ENCODE measurements around the gene SMIM22.

The SMIM22 gene

GRCh38 chr16:4795828-4796572 is 831 bp downstream of the SMIM22 start:
- DNase-seq (ENCODE audit: low spot score) (no peak), FAIRE-seq (no peak)

- FAIRE-seq, result no peak
- DNase-seq (ENCODE audit: low spot score), result no peak
Observed at GRCh38 chr16:4796982-4797804, 2.0 kb downstream of the SMIM22 start.

GRCh38 chr16:4797805-4798252 is 2.7 kb downstream of the SMIM22 start:
- FAIRE-seq (no peak), DNase-seq (ENCODE audit: low spot score) (no peak)

- FAIRE-seq, result no peak
- no peak for DNase-seq (ENCODE audit: low spot score)
Observed at GRCh38 chr16:4798456-4798855, 3.3 kb downstream of the SMIM22 start.

- FAIRE-seq (no peak), DNase-seq (ENCODE audit: low spot score) (no peak)
Observed at GRCh38 chr16:4799171-4799855, 4.1 kb downstream of the SMIM22 start.

- DNase-seq (ENCODE audit: low spot score), result no peak
- FAIRE-seq, result no peak
Observed at GRCh38 chr16:4800290-4801041, 5.3 kb downstream of the SMIM22 start.

GRCh38 chr16:4801051-4801961 is 6.1 kb downstream of the SMIM22 start:
- no peak for FAIRE-seq
- DNase-seq (ENCODE audit: low spot score), result no peak

- peak; percentile 58 for DNase-seq (ENCODE audit: low spot score)
Observed at GRCh38 chr16:4801962-4802658, 6.9 kb downstream of the SMIM22 start, which contains the start of gene ROGDI. Gene ROGDI, minus strand, starts transcription at chr16:4802633. Its CDS starts 62 bp downstream, at chr16:4802571.

GRCh38 chr16:4802659-4803287 is 7.6 kb downstream of the SMIM22 start:
- FAIRE-seq (peak; percentile 8), DNase-seq (ENCODE audit: low spot score) (peak; percentile 77)

More at GRCh38 chr16:4801962-4802658, 6.9 kb downstream of the SMIM22 start, which contains the start of gene ROGDI:
- FAIRE-seq, result no peak

GRCh38 chr16:4803401-4803844 is 8.3 kb downstream of the SMIM22 start:
- DNase-seq (ENCODE audit: low spot score) (no peak), FAIRE-seq (no peak)

GRCh38 chr16:4803898-4804762 is 9.0 kb downstream of the SMIM22 start:
- DNase-seq (ENCODE audit: low spot score), result no peak
- no peak for FAIRE-seq

- FAIRE-seq (no peak), DNase-seq (ENCODE audit: low spot score) (no peak)
Observed at GRCh38 chr16:4805231-4805630, 10.1 kb downstream of the SMIM22 start.

GRCh38 chr16:4806280-4806679 is 11.1 kb downstream of the SMIM22 start:
- DNase-seq (ENCODE audit: low spot score) (no peak), FAIRE-seq (no peak)

GRCh38 chr16:4811242-4811641 is 16.1 kb downstream of the SMIM22 start:
- DNase-seq (ENCODE audit: low spot score) (no peak), FAIRE-seq (no peak)

GRCh38 chr16:4811773-4812172 is 16.6 kb downstream of the SMIM22 start:
- FAIRE-seq, result no peak
- DNase-seq (ENCODE audit: low spot score), result no peak

GRCh38 chr16:4813251-4814003 is 18.3 kb downstream of the SMIM22 start:
- FAIRE-seq (no peak), DNase-seq (ENCODE audit: low spot score) (no peak)

- DNase-seq (ENCODE audit: low spot score), result no peak
- FAIRE-seq, result no peak
Observed at GRCh38 chr16:4814046-4814445, 18.9 kb downstream of the SMIM22 start.

Measured in RCC 7860 (cell line).